ENCODE data around the gene DUOXA1. TPM values are rescaled to one million over a fixed set of nuclear protein-coding genes. Genes with fewer than 3 reads are reported as not detected.

Gene DUOXA1
- 3.2 and 9.4 TPM in 2 replicates for total RNA-seq (ENCODE audit: low replicate concordance)
- long read RNA-seq, partial matches to known transcripts: 2 of 7 reads
- long read RNA-seq, other reads (novel, unspliced or antisense): 4 of 7 reads

- no peaks in the 10 kb centered on the region for H3K36me3 Mint-ChIP-seq
- H3K9me3 Mint-ChIP-seq: no peaks in the 10 kb centered on the region
- peaks cover 12% of the 10 kb centered on the region for H3K4me1 Mint-ChIP-seq (ENCODE audit: unreplicated experiment)
- H3K27ac Mint-ChIP-seq: no peak within 1 kb of the TSS
- H3K4me3 Mint-ChIP-seq: peak within 1 kb of the TSS; percentile 66
- no peak for TF ChIP-seq CTCF (conservative IDR thresholded peaks at IDR 0.05)
- DNase-seq (ENCODE audit: extremely low spot score, unreplicated experiment): no peak
- H3K27me3 Mint-ChIP-seq: peaks cover 89% of the 10 kb centered on the region
Measured at GRCh38 chr15:45129651-45130129, at the start of gene DUOXA1, which contains the start of gene DUOX1. TSS of gene DUOXA1 (minus strand) at chr15:45129879. CDS start at chr15:45123014, 6,865 bp downstream. TSS of gene DUOX1 (plus strand) at chr15:45129994. CDS start at chr15:45131967, 1,973 bp downstream.

GRCh38 chr15:45177285-45177684, 47.6 kb upstream of the DUOXA1 start:
- no peak overlapping the region for H3K4me3 Mint-ChIP-seq
- no peak for DNase-seq (ENCODE audit: extremely low spot score, unreplicated experiment)
- H3K36me3 Mint-ChIP-seq: peaks cover 28% of the 10 kb centered on the region
- no peaks in the 10 kb centered on the region for H3K27me3 Mint-ChIP-seq
- H3K27ac Mint-ChIP-seq: no peak overlapping the region
- H3K9me3 Mint-ChIP-seq: no peaks in the 10 kb centered on the region
- no peak for TF ChIP-seq CTCF (conservative IDR thresholded peaks at IDR 0.05)
- H3K4me1 Mint-ChIP-seq (ENCODE audit: unreplicated experiment): peaks cover 17% of the 10 kb centered on the region

DNA sequence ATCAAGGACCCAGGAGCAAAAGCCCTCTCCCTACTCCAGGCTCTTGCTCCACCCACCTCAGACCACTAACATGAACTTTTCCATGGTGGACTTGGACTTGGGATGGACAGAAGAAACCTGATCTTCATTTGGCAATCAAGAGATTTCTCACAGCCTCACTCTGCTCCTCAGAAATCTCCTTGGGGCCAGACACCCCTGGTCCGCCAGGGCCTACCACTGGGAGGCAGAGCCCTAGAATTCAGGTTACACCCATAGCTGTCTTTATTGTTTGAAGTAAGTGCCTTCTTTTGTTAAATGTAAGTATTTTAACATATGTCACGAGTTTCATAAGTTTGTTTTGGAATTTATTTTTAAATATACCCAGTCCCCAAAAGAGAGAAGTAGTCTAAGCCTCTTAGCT, 44.9 kb upstream of the DUOXA1 start:
- Mint-ChIP-seq H3K36me3 (peaks cover 23% of the 10 kb centered on the region), H3K9me3 (no peaks in the 10 kb centered on the region), H3K4me1 (ENCODE audit: unreplicated experiment) (peaks cover 4% of the 10 kb centered on the region), H3K27ac (no peak overlapping the region), H3K4me3 (no peak overlapping the region), H3K27me3 (no peaks in the 10 kb centered on the region)
- no peak for TF ChIP-seq CTCF (conservative IDR thresholded peaks at IDR 0.05)
- no peak for DNase-seq (ENCODE audit: extremely low spot score, unreplicated experiment)

GRCh38 chr15:45174069-45174468, 44.4 kb upstream of the DUOXA1 start:
- Mint-ChIP-seq H3K27me3 (no peaks in the 10 kb centered on the region), H3K27ac (no peak overlapping the region), H3K9me3 (no peaks in the 10 kb centered on the region), H3K4me1 (ENCODE audit: unreplicated experiment) (peaks cover 4% of the 10 kb centered on the region), H3K4me3 (no peak overlapping the region), H3K36me3 (peaks cover 23% of the 10 kb centered on the region)
- DNase-seq (ENCODE audit: extremely low spot score, unreplicated experiment): no peak
- no peak for TF ChIP-seq CTCF (conservative IDR thresholded peaks at IDR 0.05)

DNA sequence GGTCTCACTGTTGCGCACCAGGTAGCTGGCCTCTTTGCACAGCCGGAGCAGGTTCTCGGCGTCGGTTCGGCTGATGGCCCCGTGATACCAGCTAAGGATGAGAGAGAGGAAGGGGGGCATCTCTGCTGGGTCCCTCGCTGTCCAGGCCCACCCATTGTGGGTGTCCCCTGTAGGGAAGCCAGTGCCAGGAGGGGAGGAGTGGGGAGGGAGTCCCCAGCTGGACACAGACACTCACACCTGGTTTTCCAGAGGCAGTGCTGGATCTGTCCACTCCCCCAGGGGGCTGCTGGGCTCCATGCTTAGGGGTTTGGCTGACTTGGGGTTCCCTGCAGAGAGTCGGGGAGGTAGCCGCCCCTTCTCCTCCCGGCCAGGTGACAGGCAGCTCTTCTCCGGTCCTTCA, 42.2 kb upstream of the DUOXA1 start:
- H3K4me3 Mint-ChIP-seq: no peak overlapping the region
- H3K27ac Mint-ChIP-seq: no peak overlapping the region
- no peaks in the 10 kb centered on the region for H3K27me3 Mint-ChIP-seq
- DNase-seq (ENCODE audit: extremely low spot score, unreplicated experiment): no peak
- peaks cover 4% of the 10 kb centered on the region for H3K4me1 Mint-ChIP-seq (ENCODE audit: unreplicated experiment)
- no peaks in the 10 kb centered on the region for H3K9me3 Mint-ChIP-seq
- no peak for TF ChIP-seq CTCF (conservative IDR thresholded peaks at IDR 0.05)
- H3K36me3 Mint-ChIP-seq: peaks cover 14% of the 10 kb centered on the region
